GM12801 (cell line): ENCODE measurements around the gene TTLL3.

ENCODE experiments used
- TF ChIP-seq, protein P1 (sequence below): IDR thresholded peaks from one replicate; pipeline ENCODE4 v1.5.1; 2011; ENCODE audit warnings: control low read depth; ENCODE audit not compliant: insufficient read length; ENCODE audit errors: extremely low read depth

TTLL3 gene

DNA sequence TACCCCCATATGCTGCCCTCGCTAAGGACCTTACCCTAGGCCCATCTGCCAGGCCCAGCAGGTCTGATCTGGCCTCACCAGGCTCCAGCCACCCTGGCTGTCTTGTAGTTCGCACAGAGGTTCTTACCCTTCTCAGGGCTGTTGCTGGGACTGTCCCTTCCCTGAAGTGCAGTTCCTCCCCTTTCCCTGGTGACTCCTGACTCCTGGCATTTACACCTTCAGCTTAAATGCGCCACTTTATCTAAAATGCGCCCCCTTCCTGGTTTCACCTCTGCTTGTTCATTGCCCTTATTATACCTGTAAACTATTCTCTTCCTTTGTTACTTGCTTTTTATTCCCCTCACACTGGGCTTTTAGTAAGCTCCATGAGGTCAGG, 835 bp upstream of the TTLL3 start:
- TF ChIP-seq, protein P1, sequence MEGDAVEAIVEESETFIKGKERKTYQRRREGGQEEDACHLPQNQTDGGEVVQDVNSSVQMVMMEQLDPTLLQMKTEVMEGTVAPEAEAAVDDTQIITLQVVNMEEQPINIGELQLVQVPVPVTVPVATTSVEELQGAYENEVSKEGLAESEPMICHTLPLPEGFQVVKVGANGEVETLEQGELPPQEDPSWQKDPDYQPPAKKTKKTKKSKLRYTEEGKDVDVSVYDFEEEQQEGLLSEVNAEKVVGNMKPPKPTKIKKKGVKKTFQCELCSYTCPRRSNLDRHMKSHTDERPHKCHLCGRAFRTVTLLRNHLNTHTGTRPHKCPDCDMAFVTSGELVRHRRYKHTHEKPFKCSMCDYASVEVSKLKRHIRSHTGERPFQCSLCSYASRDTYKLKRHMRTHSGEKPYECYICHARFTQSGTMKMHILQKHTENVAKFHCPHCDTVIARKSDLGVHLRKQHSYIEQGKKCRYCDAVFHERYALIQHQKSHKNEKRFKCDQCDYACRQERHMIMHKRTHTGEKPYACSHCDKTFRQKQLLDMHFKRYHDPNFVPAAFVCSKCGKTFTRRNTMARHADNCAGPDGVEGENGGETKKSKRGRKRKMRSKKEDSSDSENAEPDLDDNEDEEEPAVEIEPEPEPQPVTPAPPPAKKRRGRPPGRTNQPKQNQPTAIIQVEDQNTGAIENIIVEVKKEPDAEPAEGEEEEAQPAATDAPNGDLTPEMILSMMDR = no peak

DNA sequence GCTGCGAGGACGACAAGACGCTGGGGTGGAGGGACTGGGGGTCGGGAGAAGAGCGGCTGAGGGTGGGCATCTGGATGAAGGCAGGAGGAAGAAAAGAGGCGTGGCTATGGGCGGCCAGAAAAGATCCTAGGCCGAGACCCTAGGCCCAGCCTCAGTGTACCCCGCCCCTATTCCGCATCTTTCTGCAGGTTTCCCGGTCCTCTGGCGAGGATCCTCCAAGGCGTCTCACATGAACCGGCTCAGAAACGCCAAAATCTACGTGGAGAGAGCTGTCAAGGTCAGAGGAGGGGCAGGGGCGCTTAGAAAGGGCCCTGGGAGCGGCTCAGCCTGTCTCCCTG, 340 bp downstream of the TTLL3 start:
- TF ChIP-seq, protein P1 = no peak

DNA sequence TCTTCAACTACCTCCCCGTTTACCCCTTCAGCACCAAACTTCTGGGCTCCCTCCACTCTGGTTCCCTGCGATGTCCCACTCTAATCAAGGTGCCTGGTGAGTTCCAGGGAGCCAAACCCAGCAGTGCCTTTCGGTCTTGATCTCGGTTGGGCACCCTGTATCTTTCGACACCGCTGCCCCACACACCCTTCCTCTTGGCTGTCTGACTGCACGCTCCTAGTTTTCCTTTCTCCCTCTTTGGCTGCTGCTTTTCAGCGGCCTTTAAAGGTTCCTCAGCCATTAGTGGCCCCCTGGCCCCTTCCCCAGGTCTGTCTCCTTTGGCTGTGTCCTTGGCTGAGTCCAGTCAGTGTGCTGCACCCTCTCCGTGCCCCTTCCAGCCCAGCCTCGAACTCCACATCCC, 784 bp downstream of the TTLL3 start:
- TF ChIP-seq, protein P1 = no peak

DNA sequence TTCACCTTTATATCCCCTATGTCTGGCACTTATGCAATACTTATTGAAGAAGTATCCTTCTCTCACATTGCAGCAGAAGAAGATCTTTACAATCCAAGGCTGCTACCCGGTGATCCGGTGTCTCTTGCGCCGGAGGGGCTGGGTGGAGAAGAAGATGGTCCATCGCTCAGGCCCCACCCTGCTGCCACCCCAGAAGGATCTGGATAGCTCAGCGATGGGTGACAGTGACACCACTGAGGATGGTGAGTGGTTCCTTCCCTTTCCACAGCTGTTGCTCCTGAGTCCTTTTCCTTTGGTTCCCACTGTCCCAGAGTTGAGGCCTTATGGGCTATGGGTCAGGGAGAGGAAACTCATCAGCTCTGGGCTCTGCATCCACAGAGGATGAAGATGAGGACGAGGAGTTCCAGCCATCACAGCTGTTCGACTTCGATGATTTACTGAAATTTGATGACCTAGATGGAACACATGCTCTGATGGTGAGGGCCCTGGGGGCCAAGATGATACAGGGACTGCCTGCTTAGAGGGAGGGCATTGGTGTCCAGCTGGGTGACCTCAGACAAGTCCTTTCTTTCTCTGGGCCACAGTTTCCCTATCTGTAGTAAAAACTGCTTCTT, 2.9 kb downstream of the TTLL3 start:
- TF ChIP-seq, protein P1 = no peak

DNA sequence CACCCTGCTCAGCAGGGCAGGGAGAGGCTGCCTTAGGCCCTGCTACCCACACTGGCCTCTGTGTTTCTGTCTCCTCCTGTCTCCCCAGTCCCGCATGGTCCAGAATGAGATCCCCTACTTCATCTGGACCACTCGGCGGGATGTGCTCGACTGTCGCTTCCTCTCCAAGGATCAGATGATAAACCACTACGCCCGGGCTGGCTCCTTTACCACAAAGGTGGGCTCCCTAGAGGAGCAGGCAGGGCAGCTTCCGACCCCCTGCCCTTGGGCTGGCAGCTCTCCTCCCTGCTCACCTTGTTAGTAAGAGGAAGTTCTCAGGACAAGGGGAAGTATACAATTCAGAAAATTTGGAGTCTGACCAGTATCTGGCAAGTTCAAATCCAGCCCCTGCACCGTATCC, 5.9 kb downstream of the TTLL3 start:
- TF ChIP-seq, protein P1 = no peak

DNA sequence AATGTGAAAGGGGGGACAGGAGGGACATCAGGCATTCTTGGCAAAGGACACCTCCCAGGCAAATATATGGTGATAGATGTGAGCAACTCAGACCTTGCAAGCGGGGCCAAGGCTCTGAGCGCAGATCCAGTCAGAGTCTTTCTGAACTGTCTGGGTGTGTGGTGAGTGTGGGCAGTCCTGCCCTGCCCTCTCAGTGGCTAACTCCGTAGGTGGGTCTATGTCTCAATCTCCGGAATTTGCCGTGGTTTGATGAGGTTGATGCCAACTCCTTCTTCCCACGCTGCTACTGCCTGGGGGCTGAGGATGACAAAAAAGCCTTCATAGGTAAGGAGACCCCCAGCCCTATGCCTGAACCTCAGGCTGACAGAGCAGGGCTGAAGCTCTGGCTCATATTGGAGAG, 7.4 kb downstream of the TTLL3 start:
- TF ChIP-seq, protein P1 = no peak

DNA sequence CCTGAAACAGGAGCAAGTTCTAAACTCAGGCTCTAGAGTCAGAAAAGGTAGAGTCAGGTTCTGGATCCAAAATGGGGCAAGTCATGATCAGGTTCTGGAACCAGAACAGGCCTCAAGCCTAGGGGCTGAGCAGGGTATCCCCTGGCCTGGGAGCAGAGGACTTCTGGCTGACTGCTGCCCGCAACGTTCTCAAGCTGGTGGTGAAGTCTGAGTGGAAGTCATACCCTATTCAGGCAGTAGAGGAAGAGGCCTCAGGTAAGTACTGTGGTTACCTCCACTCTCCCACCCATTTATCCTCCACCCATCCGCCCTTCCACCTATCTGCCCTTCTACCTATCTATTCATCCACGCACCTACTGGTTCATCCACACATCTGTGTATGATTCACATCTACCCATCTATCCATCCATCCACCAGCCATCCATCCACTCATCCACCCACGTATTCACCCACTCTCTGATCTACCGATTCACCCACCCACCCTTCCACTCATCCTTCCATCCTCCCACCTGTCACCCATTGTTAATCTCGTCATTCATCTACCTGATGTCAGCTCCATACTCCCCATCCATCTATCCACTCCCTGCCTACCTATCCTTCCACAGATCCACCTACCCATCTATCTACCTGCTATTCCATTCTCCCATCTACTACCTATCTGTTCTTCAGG, 8.7 kb downstream of the TTLL3 start:
- TF ChIP-seq, protein P1 = no peak

DNA sequence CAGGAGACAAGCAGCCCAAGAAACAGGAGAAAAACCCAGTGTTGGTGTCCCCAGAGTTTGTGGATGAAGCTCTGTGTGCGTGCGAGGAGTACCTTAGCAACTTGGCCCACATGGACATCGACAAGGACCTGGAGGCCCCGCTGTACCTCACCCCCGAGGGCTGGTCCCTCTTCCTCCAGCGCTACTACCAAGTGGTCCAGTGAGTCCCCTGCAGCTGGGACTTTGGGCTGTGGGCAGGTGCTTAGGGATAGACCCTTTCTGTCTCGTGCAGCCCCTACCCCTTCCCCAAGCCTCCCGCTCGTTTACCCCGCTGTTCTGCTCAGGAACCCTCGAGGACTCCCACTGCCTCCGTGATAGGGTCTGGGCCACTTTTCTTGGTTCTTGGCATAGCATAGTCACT, 10.5 kb downstream of the TTLL3 start:
- TF ChIP-seq, protein P1 = no peak
